ENCODE measurements around the gene WDR36. TPM values are rescaled to one million over a fixed set of nuclear protein-coding genes. Genes with fewer than 3 reads are reported as not detected.

Gene WDR36
- total and polyA plus RNA-seq, 9 of the 15 experiments (the other 6 are each of a cell fraction or from before 2014, with no cell fraction given) = 25.7 to 68.0 (median 41.5) TPM

DNA sequence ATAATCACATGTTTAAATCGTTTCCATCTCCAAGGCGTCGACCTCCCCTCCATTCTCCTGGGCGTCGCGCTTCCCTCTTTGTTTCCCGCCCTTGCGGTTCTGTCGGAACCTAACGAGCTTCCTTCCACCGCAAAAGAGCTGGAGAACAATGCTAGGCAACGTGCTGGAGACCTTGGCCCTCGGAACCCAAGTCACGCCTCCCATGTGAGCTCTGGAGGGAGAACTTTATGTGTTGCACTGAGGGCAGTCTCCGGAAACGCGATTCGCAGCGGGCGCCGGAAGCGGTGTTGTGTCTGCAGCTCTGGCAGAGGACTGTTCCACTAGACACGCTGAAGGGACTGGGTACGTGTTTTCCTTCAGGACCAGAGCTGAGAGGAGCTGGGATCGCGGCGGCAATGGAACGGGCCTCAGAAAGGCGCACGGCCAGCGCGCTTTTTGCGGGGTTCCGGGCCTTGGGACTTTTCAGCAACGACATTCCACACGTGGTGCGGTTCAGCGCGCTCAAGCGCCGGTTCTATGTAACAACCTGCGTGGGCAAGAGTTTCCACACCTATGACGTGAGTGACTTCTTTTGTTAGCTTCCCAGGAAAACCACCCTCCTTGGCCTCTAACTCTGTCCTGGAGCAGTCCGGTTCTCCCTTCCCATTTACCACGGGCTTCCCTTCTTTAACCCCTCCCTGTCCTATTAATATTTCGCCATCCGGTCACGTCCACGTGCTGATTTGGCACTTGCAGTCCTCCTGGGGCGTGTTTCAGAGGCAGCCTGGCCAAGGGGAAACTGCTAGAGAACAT is at the start of gene WDR36 (continued):
- peak; percentile 73 for TF ChIP-seq NFRKB (IDR thresholded peaks at IDR 0.05; ENCODE audit: low read depth)
- TF ChIP-seq MEIS2 (IDR thresholded peaks at IDR 0.05; ENCODE audit: partially characterized antibody) = no peak
- TF ChIP-seq CREB1 (IDR thresholded peaks at IDR 0.05) = peak; percentile 87
- peak; percentile 89 for TF ChIP-seq CREB1 (CRISPR knock-in tag; IDR thresholded peaks at IDR 0.05)
- no peak for TF ChIP-seq ZFPM2 (CRISPR knock-in tag; IDR thresholded peaks at IDR 0.05)
- no peak for TF ChIP-seq SREBF1 (IDR thresholded peaks at IDR 0.05; ENCODE audit: borderline replicate concordance, low read depth, low read length)
- TF ChIP-seq RBM17 (IDR thresholded peaks at IDR 0.05; ENCODE audit: borderline replicate concordance, low read depth, low read length) = no peak
- peak; percentile 77 for TF ChIP-seq KDM5B (IDR thresholded peaks at IDR 0.05; ENCODE audit: insufficient replicate concordance, low read depth, low read length)
- no peak for TF ChIP-seq LEF1 (IDR thresholded peaks at IDR 0.05)
- TF ChIP-seq SRF (CRISPR knock-in tag; IDR thresholded peaks at IDR 0.05) = 0 out of 4 replicates have a peak, but pooled peaks of 1 of the 2 experiments have one; percentile 29
- TF ChIP-seq PHF20 (IDR thresholded peaks at IDR 0.05; ENCODE audit: partially characterized antibody) = peak; percentile 97
- TF ChIP-seq TAF9B (IDR thresholded peaks at IDR 0.05; ENCODE audit: partially characterized antibody) = peak; percentile 70
- peak; percentile 47; the same call in 1 of the 2 replicates for TF ChIP-seq ZNF707 (CRISPR knock-in tag; conservative IDR thresholded peaks at IDR 0.05)
- no peak for TF ChIP-seq SLC30A9 (CRISPR knock-in tag; IDR thresholded peaks at IDR 0.05)
- no peak for TF ChIP-seq PHTF2 (CRISPR knock-in tag; IDR thresholded peaks at IDR 0.05)
- no peak for TF ChIP-seq CBX8 (IDR thresholded peaks at IDR 0.05; ENCODE audit: borderline replicate concordance, extremely low read depth, low read depth, low read length, poor library complexity, severe bottlenecking)
- no peak for TF ChIP-seq HDAC6 (IDR thresholded peaks at IDR 0.05; ENCODE audit: low read depth, low read length)
- TF ChIP-seq KDM1A (IDR thresholded peaks at IDR 0.05) = no peak
- no peak; the same call in 1 of the 2 replicates for TF ChIP-seq CBFA2T2 (conservative IDR thresholded peaks at IDR 0.05)
- TF ChIP-seq GATAD2A (IDR thresholded peaks at IDR 0.05) = no peak
- TF ChIP-seq ZSCAN32 (CRISPR knock-in tag; IDR thresholded peaks at IDR 0.05) = no peak
- TF ChIP-seq RFX1 (IDR thresholded peaks at IDR 0.05) = peak; percentile 47; the same call in 1 of the 2 replicates
- peak; percentile 68; the same call in 1 of the 2 replicates for TF ChIP-seq NR3C1 (CRISPR knock-in tag; IDR thresholded peaks at IDR 0.05)
- TF ChIP-seq ZNF695 (CRISPR knock-in tag; IDR thresholded peaks at IDR 0.05) = 0 out of 2 replicates have a peak, but pooled peaks have one; percentile 3
- peak; percentile 88 for TF ChIP-seq NR2C2 (CRISPR knock-in tag; IDR thresholded peaks at IDR 0.05)
- TF ChIP-seq NR2C2 (tag; IDR thresholded peaks at IDR 0.05) = peak; percentile 80
- TF ChIP-seq, protein P1, sequence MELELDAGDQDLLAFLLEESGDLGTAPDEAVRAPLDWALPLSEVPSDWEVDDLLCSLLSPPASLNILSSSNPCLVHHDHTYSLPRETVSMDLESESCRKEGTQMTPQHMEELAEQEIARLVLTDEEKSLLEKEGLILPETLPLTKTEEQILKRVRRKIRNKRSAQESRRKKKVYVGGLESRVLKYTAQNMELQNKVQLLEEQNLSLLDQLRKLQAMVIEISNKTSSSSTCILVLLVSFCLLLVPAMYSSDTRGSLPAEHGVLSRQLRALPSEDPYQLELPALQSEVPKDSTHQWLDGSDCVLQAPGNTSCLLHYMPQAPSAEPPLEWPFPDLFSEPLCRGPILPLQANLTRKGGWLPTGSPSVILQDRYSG (tag; conservative IDR thresholded peaks at IDR 0.05; ENCODE audit: low read depth) = no peak
- peak in 1 of 2 experiments; percentile 38; a peak in 1 of 4 replicates for TF ChIP-seq NONO (IDR thresholded peaks at IDR 0.05; ENCODE audit: low read depth in 2 of 2, low read length in 1 of 2)
- TF ChIP-seq ZFP36 (IDR thresholded peaks at IDR 0.05; ENCODE audit: low read depth, low read length, partially characterized antibody) = no peak
- TF ChIP-seq POU5F1 (IDR thresholded peaks at IDR 0.05; ENCODE audit: borderline replicate concordance, low read depth, low read length, partially characterized antibody) = no peak
